RWPE2 (cell line): Measurements from ENCODE around the gene CACNA2D4.
A peak's percentile ranks its signal among the peaks of the same experiment; 100 is the strongest.

Experiments used
- ATAC-seq: fragments of 200-7000 bp; cut with Tn5 transposase; 3 replicates; pipeline ENCODE4 v1.9.1; 2021; ENCODE audit warnings: low read depth
- DNase-seq: peaks from one replicate; pipeline ENCODE4 v3.0.0-alpha.2; 2020; ENCODE audit warnings: low spot score
- H3K27ac ChIP-seq: fragments of 450-650 bp; 2 replicates; pipeline ENCODE4 v1.5.1; 2017; ENCODE audit warnings: mild to moderate bottlenecking; ENCODE audit not compliant: poor library complexity, severe bottlenecking
- H3K27me3 ChIP-seq: fragments of 250-450 bp; sonication (Bioruptor Pico); 2 replicates; pipeline ENCODE4 v1.5.1; 2021; ENCODE audit warnings: mild to moderate bottlenecking, moderate library complexity; ENCODE audit not compliant: insufficient read depth, poor library complexity, severe bottlenecking
- H3K36me3 ChIP-seq: fragments of 250-450 bp; sonication (Bioruptor Pico); 2 replicates; pipeline ENCODE4 v1.5.1; 2020; ENCODE audit warnings: low read depth, mild to moderate bottlenecking, moderate library complexity
- H3K4me1 ChIP-seq: fragments of 250-450 bp; sonication (Bioruptor Pico); 2 replicates; pipeline ENCODE4 v1.5.1; 2021; ENCODE audit warnings: mild to moderate bottlenecking, moderate library complexity; ENCODE audit not compliant: insufficient read depth, poor library complexity, severe bottlenecking
- H3K4me3 ChIP-seq: fragments of 250-450 bp; sonication (Bioruptor Pico); 2 replicates; pipeline ENCODE4 v1.5.1; 2021; ENCODE audit warnings: mild to moderate bottlenecking, moderate library complexity; ENCODE audit not compliant: severe bottlenecking
- H3K9me3 ChIP-seq: fragments of 250-450 bp; sonication (Bioruptor Pico); 2 replicates; pipeline ENCODE4 v1.5.1; 2021; ENCODE audit warnings: mild to moderate bottlenecking, moderate library complexity; ENCODE audit not compliant: severe bottlenecking
- TF ChIP-seq, protein P1 (sequence below): fragments of 450-650 bp; IDR thresholded peaks from one replicate; pipeline ENCODE4 v1.5.1; 2017; ENCODE audit warnings: mild to moderate bottlenecking, moderate library complexity; ENCODE audit not compliant: poor library complexity, severe bottlenecking

The CACNA2D4 gene

DNA sequence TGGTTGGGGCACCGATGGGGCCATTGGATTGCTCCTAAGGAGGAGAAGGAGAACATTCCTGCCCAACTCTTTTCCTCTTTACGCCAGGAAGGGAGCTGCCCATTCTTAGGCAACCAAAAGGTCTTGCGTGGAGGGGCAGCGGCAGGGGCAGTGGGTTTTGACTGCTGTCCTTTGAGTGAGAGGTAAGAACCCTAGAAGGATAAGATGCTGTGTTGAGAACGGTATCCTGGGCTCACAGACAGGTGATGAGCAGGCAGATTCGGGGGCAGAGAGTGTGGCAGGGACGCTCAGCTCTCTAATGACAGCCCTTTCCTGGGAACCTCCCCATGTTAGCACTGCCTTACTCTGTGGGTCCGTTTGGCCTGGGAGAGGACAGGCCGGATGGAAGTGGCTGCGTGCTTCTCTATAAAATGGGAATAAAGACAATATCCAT lies 84.8 kb downstream of the CACNA2D4 start:
- no peak for ATAC-seq
- no peak overlapping the region for H3K27ac ChIP-seq
- no peak overlapping the region for H3K4me3 ChIP-seq
- H3K27me3 ChIP-seq = peaks cover 24% of the 10 kb centered on the region
- H3K9me3 ChIP-seq = no peaks in the 10 kb centered on the region
- H3K4me1 ChIP-seq = no peaks in the 10 kb centered on the region
- H3K36me3 ChIP-seq = no peaks in the 10 kb centered on the region
- DNase-seq = peak; percentile 53
- TF ChIP-seq, protein P1, sequence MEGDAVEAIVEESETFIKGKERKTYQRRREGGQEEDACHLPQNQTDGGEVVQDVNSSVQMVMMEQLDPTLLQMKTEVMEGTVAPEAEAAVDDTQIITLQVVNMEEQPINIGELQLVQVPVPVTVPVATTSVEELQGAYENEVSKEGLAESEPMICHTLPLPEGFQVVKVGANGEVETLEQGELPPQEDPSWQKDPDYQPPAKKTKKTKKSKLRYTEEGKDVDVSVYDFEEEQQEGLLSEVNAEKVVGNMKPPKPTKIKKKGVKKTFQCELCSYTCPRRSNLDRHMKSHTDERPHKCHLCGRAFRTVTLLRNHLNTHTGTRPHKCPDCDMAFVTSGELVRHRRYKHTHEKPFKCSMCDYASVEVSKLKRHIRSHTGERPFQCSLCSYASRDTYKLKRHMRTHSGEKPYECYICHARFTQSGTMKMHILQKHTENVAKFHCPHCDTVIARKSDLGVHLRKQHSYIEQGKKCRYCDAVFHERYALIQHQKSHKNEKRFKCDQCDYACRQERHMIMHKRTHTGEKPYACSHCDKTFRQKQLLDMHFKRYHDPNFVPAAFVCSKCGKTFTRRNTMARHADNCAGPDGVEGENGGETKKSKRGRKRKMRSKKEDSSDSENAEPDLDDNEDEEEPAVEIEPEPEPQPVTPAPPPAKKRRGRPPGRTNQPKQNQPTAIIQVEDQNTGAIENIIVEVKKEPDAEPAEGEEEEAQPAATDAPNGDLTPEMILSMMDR = no peak

DNA sequence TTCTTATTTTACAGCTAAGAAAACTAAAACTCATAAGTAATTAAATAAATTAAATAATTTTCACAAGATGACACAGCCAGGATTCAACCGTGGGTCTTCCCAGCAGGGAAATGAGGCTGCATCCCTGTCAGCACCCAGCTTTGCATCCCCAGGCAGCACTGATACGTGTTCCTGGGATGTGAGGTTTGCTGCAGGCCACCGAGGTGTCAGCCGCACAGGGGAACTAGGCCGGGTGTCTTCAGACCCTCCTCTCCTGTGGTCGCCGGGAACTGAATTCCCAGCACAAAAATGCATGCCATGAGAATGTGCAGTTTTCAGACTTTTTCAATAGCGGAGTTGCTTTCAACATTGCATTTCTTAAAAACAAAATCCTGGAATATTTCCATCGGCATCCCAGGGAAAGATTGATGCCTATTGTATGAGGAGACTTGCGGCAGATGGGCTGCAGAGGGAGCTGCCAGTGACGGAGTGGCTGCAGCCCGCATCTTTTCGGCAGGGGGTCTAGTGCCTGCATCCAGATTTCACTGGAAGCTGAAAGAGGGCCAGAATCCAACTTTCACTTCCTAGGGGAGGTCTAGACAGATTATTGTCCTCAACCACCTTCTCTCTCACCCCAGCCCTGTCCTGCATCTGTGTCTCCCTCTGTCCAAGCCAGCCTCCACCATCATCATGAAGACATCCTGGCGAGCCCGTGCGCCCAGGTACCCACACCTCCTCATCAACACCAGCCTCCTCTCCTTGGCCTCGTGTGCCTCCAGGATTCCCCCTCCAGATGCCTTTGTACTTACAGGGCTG lies 85.5 kb downstream of the CACNA2D4 start:
- H3K36me3 ChIP-seq = no peaks in the 10 kb centered on the region
- no peak overlapping the region for H3K4me3 ChIP-seq
- H3K27me3 ChIP-seq = peaks cover 27% of the 10 kb centered on the region
- TF ChIP-seq, protein P1 = no peak
- H3K27ac ChIP-seq = no peak overlapping the region
- H3K9me3 ChIP-seq = no peaks in the 10 kb centered on the region
- no peak for ATAC-seq
- DNase-seq = peak; percentile 30
- no peaks in the 10 kb centered on the region for H3K4me1 ChIP-seq

DNA sequence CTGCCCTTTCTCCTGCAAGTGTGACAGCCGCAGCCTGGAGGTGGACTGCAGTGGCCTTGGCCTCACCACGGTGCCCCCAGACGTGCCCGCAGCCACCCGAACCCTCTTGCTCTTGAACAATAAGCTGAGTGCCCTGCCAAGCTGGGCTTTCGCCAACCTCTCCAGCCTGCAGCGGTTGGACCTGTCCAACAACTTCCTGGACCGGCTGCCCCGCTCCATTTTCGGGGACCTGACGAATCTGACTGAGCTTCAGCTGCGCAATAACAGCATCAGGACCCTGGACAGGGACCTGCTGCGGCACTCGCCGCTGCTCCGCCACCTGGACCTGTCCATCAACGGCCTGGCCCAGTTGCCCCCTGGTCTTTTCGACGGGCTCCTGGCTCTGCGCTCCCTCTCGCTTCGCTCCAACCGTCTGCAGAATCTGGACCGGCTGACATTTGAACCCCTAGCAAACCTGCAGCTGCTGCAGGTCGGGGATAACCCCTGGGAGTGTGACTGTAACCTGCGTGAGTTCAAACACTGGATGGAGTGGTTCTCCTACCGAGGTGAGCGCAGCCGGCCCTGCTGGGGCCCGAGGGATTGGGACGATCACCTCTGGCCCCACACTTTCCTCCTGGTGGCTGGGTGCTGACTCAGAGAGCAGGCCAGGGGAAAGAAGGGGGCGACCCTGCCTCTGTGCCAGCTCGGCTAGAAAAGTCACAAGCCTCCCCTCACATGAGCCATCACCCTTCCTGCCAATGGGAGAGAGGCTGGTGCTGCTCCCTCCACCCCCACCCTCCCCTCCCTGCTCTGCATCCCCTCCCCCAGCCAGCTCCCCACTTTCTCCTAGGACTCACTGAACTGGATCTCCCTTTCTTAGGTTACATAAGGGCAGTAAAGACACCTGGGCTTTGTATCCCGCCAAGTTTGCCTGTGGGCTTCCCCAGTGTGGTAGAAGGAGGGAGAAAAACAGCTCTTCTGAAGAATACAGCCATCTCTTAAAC lies 87.2 kb downstream of the CACNA2D4 start:
- peaks cover 27% of the 10 kb centered on the region for H3K27me3 ChIP-seq
- TF ChIP-seq, protein P1 = no peak
- H3K27ac ChIP-seq = no peak overlapping the region
- no peaks in the 10 kb centered on the region for H3K9me3 ChIP-seq
- no peak overlapping the region for H3K4me3 ChIP-seq
- DNase-seq (peak; percentile 75), ATAC-seq (peak; percentile 72)
- H3K36me3 ChIP-seq = no peaks in the 10 kb centered on the region
- H3K4me1 ChIP-seq = no peaks in the 10 kb centered on the region

DNA sequence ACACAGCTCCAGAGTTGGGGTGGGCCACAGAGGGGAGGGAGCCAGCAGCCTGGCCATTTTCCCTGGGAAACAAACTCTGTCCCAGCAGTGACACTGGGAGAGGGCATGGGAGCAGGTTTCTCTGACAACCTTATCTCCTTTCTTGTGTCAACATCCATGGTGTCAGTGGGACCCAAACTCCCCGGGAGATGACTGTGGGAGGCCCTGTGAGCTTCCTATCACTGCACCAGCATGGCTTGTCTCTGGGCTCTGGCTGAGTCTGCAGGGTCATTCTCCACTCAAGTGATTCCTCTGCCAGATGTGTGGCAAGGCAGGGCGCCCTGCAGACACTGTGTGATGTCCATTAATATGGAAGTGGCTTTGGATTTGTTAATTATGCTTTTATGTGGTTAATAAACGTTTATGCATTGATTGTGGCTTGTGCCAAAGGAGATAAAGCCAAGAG lies 88.0 kb downstream of the CACNA2D4 start:
- H3K36me3 ChIP-seq = no peaks in the 10 kb centered on the region
- no peak overlapping the region for H3K27ac ChIP-seq
- TF ChIP-seq, protein P1 = no peak
- no peaks in the 10 kb centered on the region for H3K9me3 ChIP-seq
- H3K27me3 ChIP-seq = peaks cover 27% of the 10 kb centered on the region
- no peak overlapping the region for H3K4me3 ChIP-seq
- ATAC-seq (no peak), DNase-seq (peak; percentile 51)
- no peaks in the 10 kb centered on the region for H3K4me1 ChIP-seq
